PC-9 (cell line): Measurements from ENCODE around the gene XPO5.

ENCODE experiments used
- EZH2 ChIP-seq: fragments of 200-600 bp; sonication (generic); IDR thresholded peaks from 2 replicates; pipeline ENCODE4 v1.8.0; 2017; ENCODE audit warnings: antibody characterized with exemption, low read depth
- TF ChIP-seq, protein P1 (sequence below): fragments of 200-600 bp; sonication (generic); conservative IDR thresholded peaks from 2 replicates; pipeline ENCODE4 v1.6.1; 2017; ENCODE audit warnings: mixed run types, antibody characterized with exemption, mild to moderate bottlenecking, moderate library complexity

DNA sequence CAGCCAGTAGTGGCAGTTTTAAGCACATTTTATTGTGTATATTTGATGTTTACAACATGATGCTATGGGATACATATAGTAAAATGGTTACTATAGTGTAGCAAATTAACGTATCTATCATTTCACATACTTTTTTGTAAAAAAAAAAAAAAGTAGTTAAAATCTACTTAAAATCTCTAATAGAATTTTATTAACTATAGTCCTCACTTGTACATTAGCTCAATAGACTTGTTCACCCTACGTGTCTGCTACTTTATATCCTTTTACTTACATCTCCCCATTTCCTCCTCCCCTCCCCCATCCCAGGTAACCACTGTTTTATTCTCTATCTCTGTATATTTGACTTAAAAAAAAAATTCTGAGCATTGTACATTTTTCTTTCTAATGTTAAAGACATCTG, 30.2 kb upstream of the XPO5 start:
- TF ChIP-seq, protein P1, sequence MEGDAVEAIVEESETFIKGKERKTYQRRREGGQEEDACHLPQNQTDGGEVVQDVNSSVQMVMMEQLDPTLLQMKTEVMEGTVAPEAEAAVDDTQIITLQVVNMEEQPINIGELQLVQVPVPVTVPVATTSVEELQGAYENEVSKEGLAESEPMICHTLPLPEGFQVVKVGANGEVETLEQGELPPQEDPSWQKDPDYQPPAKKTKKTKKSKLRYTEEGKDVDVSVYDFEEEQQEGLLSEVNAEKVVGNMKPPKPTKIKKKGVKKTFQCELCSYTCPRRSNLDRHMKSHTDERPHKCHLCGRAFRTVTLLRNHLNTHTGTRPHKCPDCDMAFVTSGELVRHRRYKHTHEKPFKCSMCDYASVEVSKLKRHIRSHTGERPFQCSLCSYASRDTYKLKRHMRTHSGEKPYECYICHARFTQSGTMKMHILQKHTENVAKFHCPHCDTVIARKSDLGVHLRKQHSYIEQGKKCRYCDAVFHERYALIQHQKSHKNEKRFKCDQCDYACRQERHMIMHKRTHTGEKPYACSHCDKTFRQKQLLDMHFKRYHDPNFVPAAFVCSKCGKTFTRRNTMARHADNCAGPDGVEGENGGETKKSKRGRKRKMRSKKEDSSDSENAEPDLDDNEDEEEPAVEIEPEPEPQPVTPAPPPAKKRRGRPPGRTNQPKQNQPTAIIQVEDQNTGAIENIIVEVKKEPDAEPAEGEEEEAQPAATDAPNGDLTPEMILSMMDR: no peak
- no peak for TF ChIP-seq EZH2
